ENCODE measurements around the gene ATP4B. TPM values are rescaled to one million over a fixed set of nuclear protein-coding genes. Genes with fewer than 3 reads are reported as not detected.

Gene ATP4B
- polyA plus RNA-seq, 4 donors = 0.54 TPM; not detected in 3

GRCh38 chr13:113653264-113654174, 4.5 kb downstream of the ATP4B start:
- no peaks in the 10 kb centered on the region for H3K36me3 ChIP-seq (ENCODE audit: control insufficient read depth in 3 of 3, insufficient read depth in 2 of 3, low read depth in 1 of 3, low read length in 3 of 3)
- H3K27me3 ChIP-seq (ENCODE audit: control insufficient read depth in 3 of 3, insufficient read depth in 3 of 3, low read length in 3 of 3) = no peaks in the 10 kb centered on the region
- H3K4me3 ChIP-seq (ENCODE audit: low read depth in 1 of 3, low read length in 3 of 3) = no peak overlapping the region
- H3K27ac ChIP-seq (ENCODE audit: low read depth in 1 of 3, low read length in 2 of 3) = no peak overlapping the region
- H3K4me1 ChIP-seq (ENCODE audit: control insufficient read depth in 3 of 3, insufficient read depth in 2 of 3, low read depth in 1 of 3, low read length in 2 of 3) = peaks cover 0 to 6% (median 0%) of the 10 kb centered on the region in 3 donors
- no peaks in the 10 kb centered on the region for H3K9me3 ChIP-seq (ENCODE audit: control insufficient read depth in 2 of 2, insufficient read depth in 1 of 2, low read depth in 1 of 2, low read length in 1 of 2)
- DNase-seq = no peak
- WGBS, 3 donors = 38 to 50% (median 46%) methylated on average over 24 of the region's 24 CpGs
- FAIRE-seq = no peak

DNA sequence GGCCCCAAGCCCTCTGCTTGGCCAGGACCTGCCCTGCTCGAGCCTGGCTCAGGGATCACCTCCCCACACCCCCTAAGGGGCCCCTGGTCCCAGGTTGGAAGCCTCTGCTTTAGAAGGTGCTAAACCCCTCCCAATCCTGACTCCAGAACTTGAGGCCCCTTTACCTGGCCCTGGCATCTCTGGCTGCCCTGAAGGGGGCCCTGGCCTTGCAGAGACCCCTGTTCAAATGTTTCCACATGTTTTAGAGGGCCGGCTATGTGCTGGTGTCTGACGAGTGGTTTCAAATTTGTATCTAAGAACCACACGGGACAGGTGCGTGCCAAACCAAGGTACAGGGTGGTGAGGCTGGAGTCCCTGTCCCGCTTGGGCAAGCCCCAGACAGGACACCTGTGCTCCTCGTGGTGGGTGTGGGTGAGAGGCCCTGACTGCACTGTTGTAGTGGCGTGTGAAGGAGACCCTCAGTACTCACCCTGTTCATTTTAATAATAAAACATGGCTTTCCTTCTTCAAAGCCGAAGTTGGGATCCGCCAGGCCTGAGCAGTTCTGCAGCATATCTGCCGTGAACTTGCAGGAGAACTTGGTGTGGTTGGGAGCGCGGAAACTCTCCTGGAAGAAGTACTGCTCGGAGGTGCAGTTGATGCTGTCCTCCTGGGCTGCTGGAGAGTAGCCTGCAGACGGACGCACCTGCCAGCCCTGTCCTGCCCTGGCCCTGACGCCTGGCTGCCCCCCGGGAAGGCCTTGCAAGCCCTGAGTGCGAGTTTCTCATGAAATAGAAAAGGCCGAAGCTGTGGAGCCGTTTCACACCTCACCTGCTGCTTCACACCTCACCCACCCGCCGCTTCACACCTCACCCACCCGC, 5.4 kb downstream of the ATP4B start:
- 82 to 86% (median 85%) methylated on average over 24 of the region's 24 CpGs for WGBS, 3 donors
- DNase-seq = no peak
- Histone ChIP-seq H3K4me3 (ENCODE audit: low read depth in 1 of 3, low read length in 3 of 3) (no peak overlapping the region), H3K36me3 (ENCODE audit: control insufficient read depth in 3 of 3, insufficient read depth in 2 of 3, low read depth in 1 of 3, low read length in 3 of 3) (no peaks in the 10 kb centered on the region), H3K27ac (ENCODE audit: low read depth in 1 of 3, low read length in 2 of 3) (no peak overlapping the region), H3K9me3 (ENCODE audit: control insufficient read depth in 2 of 2, insufficient read depth in 1 of 2, low read depth in 1 of 2, low read length in 1 of 2) (no peaks in the 10 kb centered on the region), H3K4me1 (ENCODE audit: control insufficient read depth in 3 of 3, insufficient read depth in 2 of 3, low read depth in 1 of 3, low read length in 2 of 3) (peaks cover 0 to 6% (median 0%) of the 10 kb centered on the region in 3 donors), H3K27me3 (ENCODE audit: control insufficient read depth in 3 of 3, insufficient read depth in 3 of 3, low read length in 3 of 3) (no peaks in the 10 kb centered on the region)
- no peak for FAIRE-seq

GRCh38 chr13:113651511-113652403, 6.2 kb downstream of the ATP4B start:
- no peaks in the 10 kb centered on the region for H3K27me3 ChIP-seq (ENCODE audit: control insufficient read depth in 3 of 3, insufficient read depth in 3 of 3, low read length in 3 of 3)
- no peak overlapping the region for H3K27ac ChIP-seq (ENCODE audit: low read depth in 1 of 3, low read length in 2 of 3)
- no peaks in the 10 kb centered on the region for H3K9me3 ChIP-seq (ENCODE audit: control insufficient read depth in 2 of 2, insufficient read depth in 1 of 2, low read depth in 1 of 2, low read length in 1 of 2)
- no peaks in the 10 kb centered on the region for H3K36me3 ChIP-seq (ENCODE audit: control insufficient read depth in 3 of 3, insufficient read depth in 2 of 3, low read depth in 1 of 3, low read length in 3 of 3)
- H3K4me1 ChIP-seq (ENCODE audit: control insufficient read depth in 3 of 3, insufficient read depth in 2 of 3, low read depth in 1 of 3, low read length in 2 of 3) = peaks cover 0 to 5% (median 4%) of the 10 kb centered on the region in 3 donors
- WGBS, 3 donors = 93 to 97% (median 94%) methylated on average over 34 to 37 of the region's 37 CpGs
- DNase-seq = no peak
- FAIRE-seq = no peak
- no peak overlapping the region for H3K4me3 ChIP-seq (ENCODE audit: low read depth in 1 of 3, low read length in 3 of 3)

DNA sequence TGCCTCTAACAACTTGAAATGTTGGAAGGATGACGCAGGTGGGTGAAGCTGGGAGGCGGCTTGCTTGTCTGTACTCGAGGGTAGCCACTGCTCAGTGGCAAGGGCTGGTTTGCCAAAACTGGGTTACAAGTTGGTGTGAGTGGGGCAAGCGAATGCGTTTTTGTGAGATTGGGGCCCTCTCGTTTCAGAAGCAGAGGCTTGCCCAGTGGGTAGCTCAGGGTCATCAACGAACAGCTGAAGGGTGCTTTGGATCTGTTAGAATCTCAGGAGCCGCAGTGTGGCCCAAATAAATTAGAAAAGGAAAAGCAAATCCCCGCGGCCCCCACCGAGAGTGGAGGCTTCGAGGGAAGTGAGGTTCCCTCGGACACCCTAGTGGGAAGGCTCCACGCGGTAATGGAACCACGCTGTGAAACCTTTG, 7.3 kb downstream of the ATP4B start:
- DNase-seq (no peak), FAIRE-seq (no peak)
- no peak overlapping the region for H3K27ac ChIP-seq (ENCODE audit: low read depth in 1 of 3, low read length in 2 of 3)

GRCh38 chr13:113650275-113650674, 7.7 kb downstream of the ATP4B start:
- H3K9me3 ChIP-seq (ENCODE audit: control insufficient read depth in 2 of 2, insufficient read depth in 1 of 2, low read depth in 1 of 2, low read length in 1 of 2) = no peaks in the 10 kb centered on the region
- H3K4me1 ChIP-seq (ENCODE audit: control insufficient read depth in 3 of 3, insufficient read depth in 2 of 3, low read depth in 1 of 3, low read length in 2 of 3) = peaks cover 0 to 5% (median 4%) of the 10 kb centered on the region in 3 donors
- DNase-seq (no peak), FAIRE-seq (no peak)
- H3K27ac ChIP-seq (ENCODE audit: low read depth in 1 of 3, low read length in 2 of 3) = no peak overlapping the region
- no peak overlapping the region for H3K4me3 ChIP-seq (ENCODE audit: low read depth in 1 of 3, low read length in 3 of 3)
- WGBS, 3 donors = 91 to 95% (median 93%) methylated on average over 15 of the region's 15 CpGs
- H3K36me3 ChIP-seq (ENCODE audit: control insufficient read depth in 3 of 3, insufficient read depth in 2 of 3, low read depth in 1 of 3, low read length in 3 of 3) = no peaks in the 10 kb centered on the region
- H3K27me3 ChIP-seq (ENCODE audit: control insufficient read depth in 3 of 3, insufficient read depth in 3 of 3, low read length in 3 of 3) = no peaks in the 10 kb centered on the region

More for the DNA sequence above, 7.3 kb downstream of the ATP4B start:
- Histone ChIP-seq H3K9me3 (ENCODE audit: control insufficient read depth in 2 of 2, insufficient read depth in 1 of 2, low read depth in 1 of 2, low read length in 1 of 2) (no peaks in the 10 kb centered on the region), H3K4me1 (ENCODE audit: control insufficient read depth in 3 of 3, insufficient read depth in 2 of 3, low read depth in 1 of 3, low read length in 2 of 3) (peaks cover 0 to 5% (median 4%) of the 10 kb centered on the region in 3 donors), H3K4me3 (ENCODE audit: low read depth in 1 of 3, low read length in 3 of 3) (no peak overlapping the region), H3K27me3 (ENCODE audit: control insufficient read depth in 3 of 3, insufficient read depth in 3 of 3, low read length in 3 of 3) (no peaks in the 10 kb centered on the region), H3K36me3 (ENCODE audit: control insufficient read depth in 3 of 3, insufficient read depth in 2 of 3, low read depth in 1 of 3, low read length in 3 of 3) (no peaks in the 10 kb centered on the region)
- 93% methylated on average over 16 of the region's 16 CpGs for WGBS, 3 donors

- DNase-seq (no peak), FAIRE-seq (no peak)
- Histone ChIP-seq H3K4me3 (ENCODE audit: low read depth in 1 of 3, low read length in 3 of 3) (no peak overlapping the region), H3K27me3 (ENCODE audit: control insufficient read depth in 3 of 3, insufficient read depth in 3 of 3, low read length in 3 of 3) (no peaks in the 10 kb centered on the region), H3K4me1 (ENCODE audit: control insufficient read depth in 3 of 3, insufficient read depth in 2 of 3, low read depth in 1 of 3, low read length in 2 of 3) (peaks cover 0 to 5% (median 4%) of the 10 kb centered on the region in 3 donors), H3K9me3 (ENCODE audit: control insufficient read depth in 2 of 2, insufficient read depth in 1 of 2, low read depth in 1 of 2, low read length in 1 of 2) (no peaks in the 10 kb centered on the region), H3K27ac (ENCODE audit: low read depth in 1 of 3, low read length in 2 of 3) (no peak overlapping the region), H3K36me3 (ENCODE audit: control insufficient read depth in 3 of 3, insufficient read depth in 2 of 3, low read depth in 1 of 3, low read length in 3 of 3) (no peaks in the 10 kb centered on the region)
- WGBS, 3 donors = 89% methylated on average over 17 of the region's 17 CpGs
Observed at GRCh38 chr13:113649212-113649611, 8.8 kb downstream of the ATP4B start.

- Histone ChIP-seq H3K4me3 (ENCODE audit: low read depth in 1 of 3, low read length in 3 of 3) (peak overlapping the region in 1 of 3 donors; percentile 28), H3K4me1 (ENCODE audit: control insufficient read depth in 3 of 3, insufficient read depth in 2 of 3, low read depth in 1 of 3, low read length in 2 of 3) (peaks cover 0 to 5% (median 4%) of the 10 kb centered on the region in 3 donors), H3K27me3 (ENCODE audit: control insufficient read depth in 3 of 3, insufficient read depth in 3 of 3, low read length in 3 of 3) (no peaks in the 10 kb centered on the region), H3K36me3 (ENCODE audit: control insufficient read depth in 3 of 3, insufficient read depth in 2 of 3, low read depth in 1 of 3, low read length in 3 of 3) (no peaks in the 10 kb centered on the region), H3K27ac (ENCODE audit: low read depth in 1 of 3, low read length in 2 of 3) (no peak overlapping the region), H3K9me3 (ENCODE audit: control insufficient read depth in 2 of 2, insufficient read depth in 1 of 2, low read depth in 1 of 2, low read length in 1 of 2) (peaks cover 0 to 7% of the 10 kb centered on the region in 2 donors)
- no peak for FAIRE-seq
- DNase-seq = no peak
- WGBS, 3 donors = 46 to 90% (median 62%) methylated on average over 13 of the region's 13 CpGs
Observed at GRCh38 chr13:113648216-113648610, 9.8 kb downstream of the ATP4B start.
